Activated naive CD4-positive, alpha-beta T cell treated with Interleukin-2 at 50 U/mL for 16 hours (primary cell): ENCODE data around the gene RAI14.

Experiments
- DNase-seq: peaks from one replicate; pipeline ENCODE4 v3.0.0-alpha.2; 2020

RAI14 gene

GRCh38 chr5:34832568-34832967, 176.4 kb downstream of the RAI14 start:
- DNase-seq: no peak

- DNase-seq: no peak
These were observed 177.0 kb downstream of the RAI14 start for GRCh38 chr5:34833090-34833489.

- DNase-seq: no peak
These were observed 178.1 kb downstream of the RAI14 start for GRCh38 chr5:34833976-34834793.

GRCh38 chr5:34834794-34835089, 178.6 kb downstream of the RAI14 start:
- DNase-seq: no peak

GRCh38 chr5:34835664-34836063, 179.5 kb downstream of the RAI14 start:
- no peak for DNase-seq

GRCh38 chr5:34838785-34839714, 182.9 kb downstream of the RAI14 start, which contains the start of gene TTC23L:
TTC23L (plus strand) TSS chr5:34839164; CDS start chr5:34840672, 1,508 bp downstream.
- peak; percentile 90 for DNase-seq

GRCh38 chr5:34841816-34842215, 185.7 kb downstream of the RAI14 start:
- DNase-seq: no peak

GRCh38 chr5:34842554-34842953, 186.4 kb downstream of the RAI14 start:
- no peak for DNase-seq

GRCh38 chr5:34843497-34843896, 187.4 kb downstream of the RAI14 start:
- no peak for DNase-seq

GRCh38 chr5:34844106-34844505, 188.0 kb downstream of the RAI14 start:
- no peak for DNase-seq

GRCh38 chr5:34844999-34845398, 188.9 kb downstream of the RAI14 start:
- no peak for DNase-seq

GRCh38 chr5:34847056-34847455, 190.9 kb downstream of the RAI14 start:
- no peak for DNase-seq

- DNase-seq: no peak
These were observed 191.4 kb downstream of the RAI14 start for GRCh38 chr5:34847552-34847951.

- DNase-seq: no peak
These were observed 192.1 kb downstream of the RAI14 start for GRCh38 chr5:34848230-34848629.

- no peak for DNase-seq
These were observed 193.1 kb downstream of the RAI14 start for GRCh38 chr5:34849253-34849652.

- no peak for DNase-seq
These were observed 198.5 kb downstream of the RAI14 start for GRCh38 chr5:34854459-34855174.

GRCh38 chr5:34857161-34857560, 201.0 kb downstream of the RAI14 start:
- no peak for DNase-seq

- DNase-seq: no peak
These were observed 201.8 kb downstream of the RAI14 start for GRCh38 chr5:34857894-34858293.

- no peak for DNase-seq
These were observed 202.7 kb downstream of the RAI14 start for GRCh38 chr5:34858790-34859189.

- DNase-seq: no peak
These were observed 203.1 kb downstream of the RAI14 start for GRCh38 chr5:34859253-34859652.

GRCh38 chr5:34863946-34864345, 207.8 kb downstream of the RAI14 start:
- DNase-seq: no peak

- DNase-seq: no peak
These were observed 209.0 kb downstream of the RAI14 start for GRCh38 chr5:34865091-34865490.

GRCh38 chr5:34866989-34867471, 210.9 kb downstream of the RAI14 start:
- no peak for DNase-seq
